Activated naive CD4-positive, alpha-beta T cell treated with anti-CD3 and anti-CD28 coated beads for 36 hours (primary cell): ENCODE data around the gene NDUFA9. TPM values are rescaled to one million over a fixed set of nuclear protein-coding genes. Genes with fewer than 3 reads are reported as not detected.
A peak's percentile ranks its signal among the peaks of the same experiment; 100 is the strongest.

Source experiments
- CTCF ChIA-PET: fragments of 350-600 bp; sonication (Branson Sonifier 250); formaldehyde crosslinking; loops from one replicate; lab custom pipeline; 2021; ENCODE audit warnings: antibody characterized with exemption; lab: Charles Lee
- DNase-seq: peaks from one replicate; pipeline ENCODE4 v3.0.0-alpha.2; 2020
- H3K27ac Mint-ChIP-seq: one replicate; pipeline ENCODE4 v1.8.0; 2021; ENCODE audit warnings: mild to moderate bottlenecking, mixed read lengths
- H3K27me3 Mint-ChIP-seq: one replicate; pipeline ENCODE4 v1.8.0; 2021; ENCODE audit warnings: low read depth, mixed read lengths
- H3K36me3 Mint-ChIP-seq: one replicate; pipeline ENCODE4 v1.8.0; 2021; ENCODE audit warnings: low read depth, mixed read lengths
- H3K4me1 Mint-ChIP-seq: one replicate; pipeline ENCODE4 v1.8.0; 2021; ENCODE audit warnings: low read depth, mixed read lengths
- H3K4me3 Mint-ChIP-seq: one replicate; pipeline ENCODE4 v1.8.0; 2021; ENCODE audit warnings: mild to moderate bottlenecking, moderate library complexity, mixed read lengths
- H3K9me3 Mint-ChIP-seq: one replicate; pipeline ENCODE4 v1.8.0; 2021; ENCODE audit warnings: mixed read lengths
- intact Hi-C: fragments of 100-400 bp; cut with micrococcal nuclease; formaldehyde crosslinking; loops from one replicate; pipeline ENCODE4 v1.15.1; 2023
- total RNA-seq, 2 experiments: library from RNA; stranded (reverse); gene quantifications; one replicate each; pipeline ENCODE4 v1.2.3, GENCODE V29; 2021

NDUFA9 gene
- total RNA-seq, 2 experiments from 2014 or later, result 150 to 160 TPM

GRCh38 chr12:4643747-4644146 is 5.2 kb upstream of the NDUFA9 start:
- DNase-seq, result no peak
- H3K4me3 Mint-ChIP-seq, result no peak overlapping the region
- no peaks in the 10 kb centered on the region for H3K9me3 Mint-ChIP-seq
- CTCF ChIA-PET, result interaction anchor here (0.6 to 1.1 kb wide), 2 partner anchors 21 to 84 kb away, joined by 3 to 4 read pairs; no protein-coding TSS in a partner anchor
- H3K36me3 Mint-ChIP-seq, result no peaks in the 10 kb centered on the region
- no peaks in the 10 kb centered on the region for H3K27me3 Mint-ChIP-seq
- H3K27ac Mint-ChIP-seq, result no peak overlapping the region
- H3K4me1 Mint-ChIP-seq, result peaks cover 13% of the 10 kb centered on the region
- intact Hi-C loops, result loop anchor here (10.0 kb wide), 1 partner anchor 289 kb away; no protein-coding TSS in a partner anchor

- Mint-ChIP-seq H3K9me3 (no peaks in the 10 kb centered on the region), H3K4me3 (no peak overlapping the region), H3K27ac (no peak overlapping the region), H3K27me3 (no peaks in the 10 kb centered on the region), H3K4me1 (peaks cover 20% of the 10 kb centered on the region), H3K36me3 (no peaks in the 10 kb centered on the region)
- no peak for DNase-seq
- CTCF ChIA-PET, result interaction anchor here (0.8 kb wide), 1 partner anchor 9 kb away, joined by 3 read pairs; no protein-coding TSS in a partner anchor
- intact Hi-C loops, result loop anchor here (5.0 to 10.0 kb wide), 3 partner anchors 162 to 290 kb away; a partner anchor contains a TSS
Measured at GRCh38 chr12:4645023-4645422, 3.9 kb upstream of the NDUFA9 start.

- DNase-seq, result no peak
- Mint-ChIP-seq H3K4me1 (peaks cover 40% of the 10 kb centered on the region), H3K27me3 (no peaks in the 10 kb centered on the region), H3K9me3 (no peaks in the 10 kb centered on the region), H3K4me3 (peak overlapping the region; percentile 98), H3K36me3 (peaks cover 2% of the 10 kb centered on the region), H3K27ac (peak overlapping the region; percentile 83)
- intact Hi-C loops, result loop anchor here (2.0 to 10.0 kb wide), 4 partner anchors 159 to 327 kb away; partner anchors contain the start of gene TIGAR
- CTCF ChIA-PET, result interaction anchor here (1.3 kb wide), 1 partner anchor 43 kb away, joined by 8 read pairs; no protein-coding TSS in a partner anchor
Measured at GRCh38 chr12:4648104-4648500, 812 bp upstream of the NDUFA9 start.

- CTCF ChIA-PET, result interaction anchor here (1.0 to 1.3 kb wide), 4 partner anchors 9 to 227 kb away, joined by 3 to 8 read pairs (median 4); no protein-coding TSS in a partner anchor
- intact Hi-C loops, result loop anchor here (1.0 to 10.0 kb wide), 7 partner anchors 45 to 776 kb away; partner anchors contain the start of genes PARP11, RAD51AP1 and TIGAR
- H3K4me3 Mint-ChIP-seq, result peak overlapping the region; percentile 98
- H3K4me1 Mint-ChIP-seq, result peaks cover 48% of the 10 kb centered on the region
- H3K27me3 Mint-ChIP-seq, result no peaks in the 10 kb centered on the region
- peaks cover 4% of the 10 kb centered on the region for H3K36me3 Mint-ChIP-seq
- no peak for DNase-seq
- H3K27ac Mint-ChIP-seq, result peak overlapping the region; percentile 83
- H3K9me3 Mint-ChIP-seq, result no peaks in the 10 kb centered on the region
Measured at GRCh38 chr12:4649358-4649661, 396 bp downstream of the NDUFA9 start.

GRCh38 chr12:4653257-4653656 is 4.3 kb downstream of the NDUFA9 start:
- no peak for DNase-seq
- peaks cover 36% of the 10 kb centered on the region for H3K4me1 Mint-ChIP-seq
- intact Hi-C loops, result no loop called here
- H3K36me3 Mint-ChIP-seq, result peaks cover 16% of the 10 kb centered on the region
- no peaks in the 10 kb centered on the region for H3K9me3 Mint-ChIP-seq
- H3K27me3 Mint-ChIP-seq, result no peaks in the 10 kb centered on the region
- CTCF ChIA-PET, result no interaction called here
- peak overlapping the region; percentile 7 for H3K27ac Mint-ChIP-seq
- no peak overlapping the region for H3K4me3 Mint-ChIP-seq

- intact Hi-C loops, result no loop called here
- H3K36me3 Mint-ChIP-seq, result peaks cover 16% of the 10 kb centered on the region
- no peak for DNase-seq
- peaks cover 34% of the 10 kb centered on the region for H3K4me1 Mint-ChIP-seq
- CTCF ChIA-PET, result interaction anchor here (1.1 kb wide), 1 partner anchor 9 kb away, joined by 3 read pairs; no protein-coding TSS in a partner anchor
- no peaks in the 10 kb centered on the region for H3K9me3 Mint-ChIP-seq
- peak overlapping the region; percentile 31 for H3K27ac Mint-ChIP-seq
- no peak overlapping the region for H3K4me3 Mint-ChIP-seq
- no peaks in the 10 kb centered on the region for H3K27me3 Mint-ChIP-seq
Measured at GRCh38 chr12:4653691-4654090, 4.8 kb downstream of the NDUFA9 start.

GRCh38 chr12:4663971-4664505 is 15.1 kb downstream of the NDUFA9 start:
- no peaks in the 10 kb centered on the region for H3K4me1 Mint-ChIP-seq
- H3K4me3 Mint-ChIP-seq, result no peak overlapping the region
- peaks cover 38% of the 10 kb centered on the region for H3K36me3 Mint-ChIP-seq
- no peak overlapping the region for H3K27ac Mint-ChIP-seq
- no peak for DNase-seq
- no peaks in the 10 kb centered on the region for H3K27me3 Mint-ChIP-seq
- intact Hi-C loops, result no loop called here
- CTCF ChIA-PET, result no interaction called here
- no peaks in the 10 kb centered on the region for H3K9me3 Mint-ChIP-seq

- CTCF ChIA-PET, result no interaction called here
- peaks cover 47% of the 10 kb centered on the region for H3K36me3 Mint-ChIP-seq
- H3K9me3 Mint-ChIP-seq, result no peaks in the 10 kb centered on the region
- H3K4me3 Mint-ChIP-seq, result no peak overlapping the region
- no peaks in the 10 kb centered on the region for H3K27me3 Mint-ChIP-seq
- no peak for DNase-seq
- no peak overlapping the region for H3K27ac Mint-ChIP-seq
- H3K4me1 Mint-ChIP-seq, result no peaks in the 10 kb centered on the region
- intact Hi-C loops, result no loop called here
Measured at GRCh38 chr12:4665236-4665635, 16.3 kb downstream of the NDUFA9 start.

GRCh38 chr12:4679711-4680110 is 30.8 kb downstream of the NDUFA9 start:
- Mint-ChIP-seq H3K36me3 (peaks cover 25% of the 10 kb centered on the region), H3K9me3 (no peaks in the 10 kb centered on the region), H3K27me3 (no peaks in the 10 kb centered on the region), H3K4me1 (no peaks in the 10 kb centered on the region), H3K27ac (no peak overlapping the region), H3K4me3 (no peak overlapping the region)
- intact Hi-C loops, result no loop called here
- CTCF ChIA-PET, result no interaction called here
- DNase-seq, result no peak

GRCh38 chr12:4681732-4682131 is 32.8 kb downstream of the NDUFA9 start:
- no peaks in the 10 kb centered on the region for H3K27me3 Mint-ChIP-seq
- DNase-seq, result no peak
- CTCF ChIA-PET, result no interaction called here
- H3K27ac Mint-ChIP-seq, result no peak overlapping the region
- H3K36me3 Mint-ChIP-seq, result peaks cover 40% of the 10 kb centered on the region
- H3K4me3 Mint-ChIP-seq, result no peak overlapping the region
- intact Hi-C loops, result no loop called here
- no peaks in the 10 kb centered on the region for H3K9me3 Mint-ChIP-seq
- H3K4me1 Mint-ChIP-seq, result no peaks in the 10 kb centered on the region

- Mint-ChIP-seq H3K27ac (no peak overlapping the region), H3K27me3 (no peaks in the 10 kb centered on the region), H3K4me1 (no peaks in the 10 kb centered on the region), H3K36me3 (peaks cover 50% of the 10 kb centered on the region), H3K9me3 (no peaks in the 10 kb centered on the region), H3K4me3 (no peak overlapping the region)
- intact Hi-C loops, result no loop called here
- CTCF ChIA-PET, result no interaction called here
- DNase-seq, result no peak
Measured at GRCh38 chr12:4685317-4685716, 36.4 kb downstream of the NDUFA9 start.

- Mint-ChIP-seq H3K36me3 (peaks cover 38% of the 10 kb centered on the region), H3K27ac (no peak overlapping the region), H3K4me3 (no peak overlapping the region), H3K27me3 (no peaks in the 10 kb centered on the region), H3K9me3 (no peaks in the 10 kb centered on the region), H3K4me1 (no peaks in the 10 kb centered on the region)
- no peak for DNase-seq
- intact Hi-C loops, result no loop called here
- CTCF ChIA-PET, result no interaction called here
Measured at GRCh38 chr12:4690760-4691159, 41.8 kb downstream of the NDUFA9 start.
